Measurements from ENCODE around the gene MRPL14.

Gene MRPL14

DNA sequence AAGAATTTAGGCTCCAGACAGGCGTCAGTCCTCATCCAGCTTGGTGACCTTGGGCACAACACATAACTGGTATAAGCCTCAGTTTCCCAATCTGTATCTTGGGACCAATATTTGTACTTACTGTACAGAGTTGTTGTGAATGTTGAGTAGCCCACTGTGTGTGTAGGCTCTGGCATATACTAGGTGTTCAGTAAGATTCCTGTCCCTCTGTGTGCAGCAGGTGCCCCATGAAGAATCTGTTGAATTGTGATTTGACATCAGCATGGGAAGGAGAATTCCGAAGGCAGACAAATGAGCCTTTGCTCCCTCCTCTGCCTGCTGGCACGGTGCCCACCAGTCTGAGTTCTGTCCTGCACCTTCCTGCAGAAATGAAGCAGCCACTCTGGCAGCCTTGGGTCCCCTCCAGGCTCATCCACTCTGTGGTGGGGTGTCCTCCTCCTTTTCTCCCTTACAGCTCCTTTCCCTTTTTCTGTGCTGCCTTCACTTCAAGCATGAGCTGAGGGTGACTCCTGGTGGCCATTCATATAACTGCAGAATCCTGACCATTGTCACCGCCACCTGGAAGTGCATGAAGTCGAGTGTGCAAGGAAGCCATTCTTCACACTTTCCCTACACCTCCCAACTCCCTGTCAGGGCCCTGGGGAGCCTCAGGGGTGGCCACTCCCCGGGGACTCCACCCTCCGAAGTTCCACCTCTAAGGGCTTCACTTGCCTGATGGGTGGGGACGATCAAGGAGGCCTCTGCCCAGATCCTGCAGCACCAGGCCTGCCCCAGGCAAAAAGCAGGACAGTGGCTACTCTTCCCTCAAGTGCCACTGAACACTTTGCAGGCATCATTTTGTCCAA is 48.2 kb downstream of the MRPL14 start:
- Histone ChIP-seq H3K36me3 (ENCODE audit: control insufficient read depth, insufficient read depth, low read length) (no peaks in the 10 kb centered on the region), H3K23ac (ENCODE audit: low read length) (no peak overlapping the region), H2BK5ac (ENCODE audit: low read length) (no peak overlapping the region), H3K4ac (ENCODE audit: low read depth, low read length) (no peak overlapping the region), H4K5ac (ENCODE audit: low read length) (no peak overlapping the region), H3K4me1 (ENCODE audit: control insufficient read depth, low read depth, low read length) (no peaks in the 10 kb centered on the region), H2BK120ac (ENCODE audit: low read depth, low read length) (no peak overlapping the region), H3K9ac (ENCODE audit: low read length) (no peak overlapping the region), H2BK15ac (replicated peaks; ENCODE audit: low read depth) (no peak overlapping the region), H3K79me1 (ENCODE audit: low read length) (no peaks in the 10 kb centered on the region), H3K4me2 (ENCODE audit: low read length) (no peak overlapping the region), H3K27me3 (ENCODE audit: insufficient read depth, low read length, poor library complexity) (no peaks in the 10 kb centered on the region), H3K4me3 (ENCODE audit: low read length) (no peak overlapping the region), H3K27ac (ENCODE audit: low read depth, low read length) (no peak overlapping the region), H3K79me2 (ENCODE audit: control insufficient read depth, insufficient read depth, low read length) (no peaks in the 10 kb centered on the region), H2AK5ac (ENCODE audit: low read length) (no peak overlapping the region), H3K56ac (ENCODE audit: low read length) (no peak overlapping the region), H4K8ac (ENCODE audit: low read depth, low read length) (no peak overlapping the region), H3K18ac (ENCODE audit: low read length) (no peak overlapping the region)
- peak; percentile 82 for DNase-seq
- WGBS (ENCODE audit: extremely low coverage, insufficient coverage, low lambda C conversion rate) = no CpG with 5 or more reads among the region's 8 CpGs

GRCh38 chr6:44078219-44078826 is 48.9 kb downstream of the MRPL14 start:
- Histone ChIP-seq H3K9ac (ENCODE audit: low read length) (no peak overlapping the region), H3K79me2 (ENCODE audit: control insufficient read depth, insufficient read depth, low read length) (no peaks in the 10 kb centered on the region), H2BK5ac (ENCODE audit: low read length) (no peak overlapping the region), H4K5ac (ENCODE audit: low read length) (no peak overlapping the region), H3K27ac (ENCODE audit: low read depth, low read length) (no peak overlapping the region), H2BK120ac (ENCODE audit: low read depth, low read length) (no peak overlapping the region), H3K56ac (ENCODE audit: low read length) (no peak overlapping the region), H3K4me1 (ENCODE audit: control insufficient read depth, low read depth, low read length) (peaks cover 4% of the 10 kb centered on the region), H2AK5ac (ENCODE audit: low read length) (no peak overlapping the region), H3K36me3 (ENCODE audit: control insufficient read depth, insufficient read depth, low read length) (no peaks in the 10 kb centered on the region), H3K23ac (ENCODE audit: low read length) (no peak overlapping the region), H3K27me3 (ENCODE audit: insufficient read depth, low read length, poor library complexity) (no peaks in the 10 kb centered on the region), H3K79me1 (ENCODE audit: low read length) (no peaks in the 10 kb centered on the region), H3K18ac (ENCODE audit: low read length) (no peak overlapping the region), H4K8ac (ENCODE audit: low read depth, low read length) (no peak overlapping the region), H3K4me3 (ENCODE audit: low read length) (no peak overlapping the region), H3K4me2 (ENCODE audit: low read length) (no peak overlapping the region), H3K4ac (ENCODE audit: low read depth, low read length) (no peak overlapping the region), H2BK15ac (replicated peaks; ENCODE audit: low read depth) (no peak overlapping the region)
- no CpG with 5 or more reads among the region's 6 CpGs for WGBS (ENCODE audit: extremely low coverage, insufficient coverage, low lambda C conversion rate)
- DNase-seq = no peak

DNA sequence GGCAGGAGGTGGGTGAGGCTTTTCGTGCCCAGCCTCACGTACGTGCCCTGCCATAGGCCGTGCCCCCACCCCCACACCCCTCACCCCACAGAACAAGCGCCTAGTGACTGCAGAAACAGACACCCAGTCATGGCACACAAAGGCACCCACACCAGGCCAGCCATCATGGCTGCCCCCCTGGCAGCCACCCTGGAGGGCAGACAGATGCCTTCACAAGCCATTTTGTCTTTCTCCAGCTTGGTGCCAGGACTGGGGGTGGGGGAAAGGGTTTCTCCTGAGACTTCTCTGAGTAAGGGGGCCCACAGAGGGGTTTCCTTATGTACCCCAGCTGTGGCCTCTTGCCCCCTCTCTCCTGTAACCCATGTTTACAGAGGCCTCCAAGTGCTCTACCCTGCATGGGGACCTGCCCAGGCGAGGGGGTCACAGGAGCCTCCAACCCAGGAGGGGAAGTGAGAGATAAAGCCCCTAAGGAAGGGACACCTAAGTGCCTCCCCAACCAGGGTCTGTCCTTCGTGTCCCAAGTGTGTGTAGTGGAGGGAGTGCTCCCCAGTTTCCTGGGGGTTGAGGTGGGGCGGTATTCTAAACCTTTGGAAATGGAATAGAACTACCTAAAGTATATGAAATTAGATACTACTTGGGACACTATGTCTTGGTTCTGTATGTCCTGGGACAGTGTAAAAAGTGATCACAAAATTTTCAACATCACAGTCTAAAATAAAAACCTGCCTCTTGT is 49.9 kb downstream of the MRPL14 start:
- no peaks in the 10 kb centered on the region for H3K27me3 ChIP-seq (ENCODE audit: insufficient read depth, low read length, poor library complexity)
- H3K23ac ChIP-seq (ENCODE audit: low read length) = no peak overlapping the region
- no peak overlapping the region for H4K8ac ChIP-seq (ENCODE audit: low read depth, low read length)
- no peak overlapping the region for H3K4ac ChIP-seq (ENCODE audit: low read depth, low read length)
- H3K9ac ChIP-seq (ENCODE audit: low read length) = no peak overlapping the region
- H2BK15ac ChIP-seq (replicated peaks; ENCODE audit: low read depth) = no peak overlapping the region
- no peaks in the 10 kb centered on the region for H3K79me2 ChIP-seq (ENCODE audit: control insufficient read depth, insufficient read depth, low read length)
- WGBS (ENCODE audit: extremely low coverage, insufficient coverage, low lambda C conversion rate) = no CpG with 5 or more reads among the region's 8 CpGs
- H2BK5ac ChIP-seq (ENCODE audit: low read length) = no peak overlapping the region
- no peak overlapping the region for H3K4me2 ChIP-seq (ENCODE audit: low read length)
- no peak overlapping the region for H2AK5ac ChIP-seq (ENCODE audit: low read length)
- no peaks in the 10 kb centered on the region for H3K79me1 ChIP-seq (ENCODE audit: low read length)
- DNase-seq = no peak
- H4K5ac ChIP-seq (ENCODE audit: low read length) = no peak overlapping the region
- H3K36me3 ChIP-seq (ENCODE audit: control insufficient read depth, insufficient read depth, low read length) = no peaks in the 10 kb centered on the region
- no peak overlapping the region for H3K27ac ChIP-seq (ENCODE audit: low read depth, low read length)
- H3K4me1 ChIP-seq (ENCODE audit: control insufficient read depth, low read depth, low read length) = peaks cover 4% of the 10 kb centered on the region
- no peak overlapping the region for H3K56ac ChIP-seq (ENCODE audit: low read length)
- H3K4me3 ChIP-seq (ENCODE audit: low read length) = no peak overlapping the region
- H2BK120ac ChIP-seq (ENCODE audit: low read depth, low read length) = no peak overlapping the region
- H3K18ac ChIP-seq (ENCODE audit: low read length) = no peak overlapping the region

- Histone ChIP-seq H3K36me3 (ENCODE audit: control insufficient read depth, insufficient read depth, low read length) (no peaks in the 10 kb centered on the region), H3K79me1 (ENCODE audit: low read length) (no peaks in the 10 kb centered on the region), H3K27me3 (ENCODE audit: insufficient read depth, low read length, poor library complexity) (no peaks in the 10 kb centered on the region), H3K18ac (ENCODE audit: low read length) (no peak overlapping the region), H3K56ac (ENCODE audit: low read length) (peak overlapping the region; percentile 54), H4K5ac (ENCODE audit: low read length) (no peak overlapping the region), H2BK5ac (ENCODE audit: low read length) (no peak overlapping the region), H3K9ac (ENCODE audit: low read length) (peak overlapping the region; percentile 34), H3K4me2 (ENCODE audit: low read length) (peak overlapping the region; percentile 36), H3K23ac (ENCODE audit: low read length) (no peak overlapping the region), H3K27ac (ENCODE audit: low read depth, low read length) (no peak overlapping the region), H2BK15ac (replicated peaks; ENCODE audit: low read depth) (no peak overlapping the region), H2BK120ac (ENCODE audit: low read depth, low read length) (no peak overlapping the region), H4K8ac (ENCODE audit: low read depth, low read length) (no peak overlapping the region), H3K4me1 (ENCODE audit: control insufficient read depth, low read depth, low read length) (peaks cover 4% of the 10 kb centered on the region), H2AK5ac (ENCODE audit: low read length) (no peak overlapping the region), H3K4me3 (ENCODE audit: low read length) (no peak overlapping the region), H3K79me2 (ENCODE audit: control insufficient read depth, insufficient read depth, low read length) (no peaks in the 10 kb centered on the region), H3K4ac (ENCODE audit: low read depth, low read length) (no peak overlapping the region)
- WGBS (ENCODE audit: extremely low coverage, insufficient coverage, low lambda C conversion rate) = no CpG with 5 or more reads among the region's 49 CpGs
- DNase-seq = no peak
Observed at GRCh38 chr6:44076356-44077213, 50.7 kb downstream of the MRPL14 start.

DNA sequence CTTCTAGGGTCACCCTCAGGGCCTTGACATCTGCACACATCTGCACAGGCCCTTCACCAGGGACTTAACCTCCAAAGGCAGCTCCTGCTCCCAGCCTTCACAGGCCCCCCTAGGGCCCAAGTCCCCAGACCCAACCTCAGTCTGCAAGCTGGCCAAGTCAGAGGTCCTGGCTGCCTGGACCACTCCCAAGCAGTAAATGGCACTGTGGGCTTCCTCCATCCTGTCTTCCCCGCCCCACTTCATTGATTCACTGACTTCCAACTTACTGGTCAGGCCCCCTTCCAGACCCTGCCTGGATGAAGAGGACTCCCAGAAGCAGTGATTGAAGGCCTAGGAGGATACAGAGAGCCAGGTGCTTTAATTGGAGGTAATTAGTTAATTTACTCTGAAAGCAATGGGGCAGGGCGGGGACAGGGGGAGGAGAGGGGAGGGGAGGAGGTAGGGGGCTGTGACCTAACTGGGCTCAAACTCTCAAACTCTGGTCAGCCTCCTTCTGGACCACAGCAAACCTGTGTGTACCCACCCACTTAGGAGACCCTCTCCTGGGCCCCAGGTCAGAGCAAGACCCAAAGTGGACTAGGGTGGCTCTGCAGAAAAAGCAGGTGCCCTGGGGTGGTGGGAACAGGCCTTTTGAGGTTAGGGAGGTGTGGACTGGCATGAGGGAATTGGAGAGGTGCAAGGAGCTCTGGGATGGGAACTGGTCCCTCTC is 51.5 kb downstream of the MRPL14 start:
- H3K4me1 ChIP-seq (ENCODE audit: control insufficient read depth, low read depth, low read length) = peaks cover 4% of the 10 kb centered on the region
- H4K8ac ChIP-seq (ENCODE audit: low read depth, low read length) = no peak overlapping the region
- no peaks in the 10 kb centered on the region for H3K36me3 ChIP-seq (ENCODE audit: control insufficient read depth, insufficient read depth, low read length)
- H3K23ac ChIP-seq (ENCODE audit: low read length) = no peak overlapping the region
- no peak overlapping the region for H3K56ac ChIP-seq (ENCODE audit: low read length)
- no peaks in the 10 kb centered on the region for H3K79me2 ChIP-seq (ENCODE audit: control insufficient read depth, insufficient read depth, low read length)
- no peak overlapping the region for H2BK15ac ChIP-seq (replicated peaks; ENCODE audit: low read depth)
- no peak overlapping the region for H2BK120ac ChIP-seq (ENCODE audit: low read depth, low read length)
- H3K4me2 ChIP-seq (ENCODE audit: low read length) = no peak overlapping the region
- H4K5ac ChIP-seq (ENCODE audit: low read length) = no peak overlapping the region
- H3K27ac ChIP-seq (ENCODE audit: low read depth, low read length) = no peak overlapping the region
- peak overlapping the region; percentile 34 for H3K9ac ChIP-seq (ENCODE audit: low read length)
- H3K18ac ChIP-seq (ENCODE audit: low read length) = no peak overlapping the region
- no peaks in the 10 kb centered on the region for H3K27me3 ChIP-seq (ENCODE audit: insufficient read depth, low read length, poor library complexity)
- no peak overlapping the region for H2AK5ac ChIP-seq (ENCODE audit: low read length)
- no peak for DNase-seq
- no peak overlapping the region for H2BK5ac ChIP-seq (ENCODE audit: low read length)
- H3K4ac ChIP-seq (ENCODE audit: low read depth, low read length) = no peak overlapping the region
- WGBS (ENCODE audit: extremely low coverage, insufficient coverage, low lambda C conversion rate) = no CpG with 5 or more reads among the region's 2 CpGs
- no peaks in the 10 kb centered on the region for H3K79me1 ChIP-seq (ENCODE audit: low read length)
- H3K4me3 ChIP-seq (ENCODE audit: low read length) = no peak overlapping the region

Measured in mesendoderm (in vitro differentiated cells).